Neuronal stem cell (in vitro differentiated cells): ENCODE measurements around the gene KHDC3L. TPM values are rescaled to one million over a fixed set of nuclear protein-coding genes. Genes with fewer than 3 reads are reported as not detected.

Source experiments
- DNase-seq: peaks from one replicate; pipeline ENCODE4 v3.0.0-alpha.2; 2013; ENCODE audit warnings: low spot score
- H2AFZ ChIP-seq: one replicate; pipeline ENCODE4 v1.6.1; 2013; ENCODE audit warnings: mild to moderate bottlenecking, low read length, inconsistent platforms
- H2AK5ac ChIP-seq: 2 replicates; pipeline ENCODE4 v1.6.1; 2013; ENCODE audit warnings: low read depth, mild to moderate bottlenecking, inconsistent platforms, low read length, moderate library complexity, mixed read lengths
- H2BK120ac ChIP-seq: 2 replicates; pipeline ENCODE4 v1.6.1; 2013; ENCODE audit warnings: low read depth, mild to moderate bottlenecking, inconsistent platforms, low read length, moderate library complexity, mixed read lengths
- H2BK12ac ChIP-seq: one replicate; pipeline ENCODE4 v1.6.1; 2013; ENCODE audit warnings: low read length, inconsistent platforms
- H2BK15ac ChIP-seq: 2 replicates; pipeline ENCODE4 v1.6.1; 2013; ENCODE audit warnings: mild to moderate bottlenecking, low read length, inconsistent platforms, mixed read lengths
- H2BK5ac ChIP-seq: one replicate; pipeline ENCODE4 v1.6.1; 2013; ENCODE audit warnings: inconsistent platforms, mild to moderate bottlenecking, low read length, moderate library complexity
- H3K14ac ChIP-seq: one replicate; pipeline ENCODE4 v1.6.1; 2013; ENCODE audit warnings: low read length, inconsistent platforms
- H3K18ac ChIP-seq: 2 replicates; pipeline ENCODE4 v1.6.1; 2013; ENCODE audit warnings: low read length, inconsistent platforms
- H3K23ac ChIP-seq: 2 replicates; pipeline ENCODE4 v1.6.1; 2013; ENCODE audit warnings: low read depth, mild to moderate bottlenecking, mixed read lengths, low read length, inconsistent platforms; ENCODE audit not compliant: poor library complexity
- H3K27ac ChIP-seq: replicated peaks from 3 replicates; pipeline ENCODE4 v1.5.1; 2013; ENCODE audit warnings: low read length, inconsistent platforms
- H3K27me3 ChIP-seq, 3 experiments: 2 replicates each; pipeline ENCODE4 v1.6.1; 2013; ENCODE audit warnings: low read length in 3 of 3, mild to moderate bottlenecking in 2 of 3, inconsistent platforms in 1 of 3, low read depth in 1 of 3, mixed read lengths in 1 of 3, moderate library complexity in 1 of 3; ENCODE audit not compliant: control insufficient read depth in 3 of 3, insufficient read depth in 3 of 3
- H3K36me3 ChIP-seq, 2 donors: replicated peaks in 1 of 2; 2 replicates each; pipeline ENCODE4 v1.6.1; 2013; ENCODE audit warnings: low read length in 2 of 2; ENCODE audit not compliant: control insufficient read depth in 2 of 2, insufficient read depth in 2 of 2
- H3K4ac ChIP-seq: 2 replicates; pipeline ENCODE4 v1.6.1; 2013; ENCODE audit warnings: inconsistent platforms, mild to moderate bottlenecking, low read length, moderate library complexity
- H3K4me1 ChIP-seq, 2 donors: 1 replicate in 1 of 2; 2 replicates in 1 of 2; pipeline ENCODE4 v1.6.1; 2013; ENCODE audit warnings: low read length in 2 of 2, low read depth in 1 of 2; ENCODE audit not compliant: control insufficient read depth in 2 of 2, insufficient read depth in 1 of 2
- H3K4me2 ChIP-seq: one replicate; pipeline ENCODE4 v1.6.1; 2013; ENCODE audit warnings: mild to moderate bottlenecking, low read length, inconsistent platforms; ENCODE audit not compliant: insufficient read depth, poor library complexity, severe bottlenecking
- H3K4me3 ChIP-seq, 2 donors: 2 replicates each; pipeline ENCODE4 v1.5.1; 2013; ENCODE audit warnings: low read length in 2 of 2, mild to moderate bottlenecking in 2 of 2, inconsistent platforms in 1 of 2, moderate library complexity in 1 of 2
- H3K79me1 ChIP-seq: one replicate; pipeline ENCODE4 v1.6.1; 2013; ENCODE audit warnings: low read depth, mild to moderate bottlenecking, inconsistent platforms, low read length, moderate library complexity
- H3K9ac ChIP-seq: one replicate; pipeline ENCODE4 v1.6.1; 2013; ENCODE audit warnings: mild to moderate bottlenecking, low read depth, low read length, inconsistent platforms; ENCODE audit not compliant: poor library complexity
- H3K9me3 ChIP-seq, 2 donors: replicated peaks in 1 of 2; 2 replicates each; pipeline versions ENCODE3 to v1.6.1; 2013; ENCODE audit warnings: low read length in 2 of 2, mild to moderate bottlenecking in 2 of 2, inconsistent platforms in 1 of 2, low read depth in 1 of 2, mixed read lengths in 1 of 2, moderate library complexity in 1 of 2; ENCODE audit not compliant: control insufficient read depth in 2 of 2, insufficient read depth in 1 of 2
- H4K8ac ChIP-seq: one replicate; pipeline ENCODE4 v1.6.1; 2013; ENCODE audit warnings: low read depth, mild to moderate bottlenecking, inconsistent platforms, low read length, moderate library complexity
- H4K91ac ChIP-seq: one replicate; pipeline ENCODE4 v1.6.1; 2013; ENCODE audit warnings: low read length, low read depth, mild to moderate bottlenecking, inconsistent platforms; ENCODE audit not compliant: poor library complexity
- WGBS, 2 donors: extraction: QIAGEN DNeasy Blood & Tissue Kit; methylation state at CpG; one replicate each; pipeline ENCODE4 v1.1.7; 2013; ENCODE audit warnings: missing lambda C conversion rate in 2 of 2, mixed read lengths in 1 of 2; ENCODE audit not compliant: insufficient read length in 2 of 2, insufficient replicate concordance in 1 of 2; ENCODE audit errors: extremely low coverage in 2 of 2; 5-methylcytosine and 5-hydroxymethylcytosine counted together
- polyA plus RNA-seq, 2 experiments: library from polyadenylated mRNA; stranded (reverse); fragments of 200-250 nt; gene quantifications; one replicate each; pipeline ENCODE4 v1.2.3, GENCODE V29; 2013

The KHDC3L gene
- 0.18 TPM for polyA plus RNA-seq (2013, experiment 1 of 2)
- 0.18 TPM for polyA plus RNA-seq (2013, experiment 2 of 2)

GRCh38 chr6:73362358-73362757 is at the start of gene KHDC3L:
Gene KHDC3L, plus strand, starts transcription at chr6:73362658. Its CDS starts 72 bp downstream, at chr6:73362730.
- Histone ChIP-seq H3K23ac (no peak within 1 kb of the TSS), H3K14ac (no peak within 1 kb of the TSS), H3K9ac (no peak within 1 kb of the TSS), H3K4me1 (no peaks in the 10 kb centered on the region), H4K91ac (no peak within 1 kb of the TSS), H2BK120ac (no peak within 1 kb of the TSS), H3K4ac (no peak within 1 kb of the TSS), H3K4me3 (no peak within 1 kb of the TSS), H2BK5ac (no peak within 1 kb of the TSS), H2AK5ac (peak within 1 kb of the TSS; percentile 42), H3K27ac (no peak within 1 kb of the TSS), H4K8ac (no peak within 1 kb of the TSS), H2BK12ac (no peak within 1 kb of the TSS), H3K79me1 (no peaks in the 10 kb centered on the region), H3K18ac (no peak within 1 kb of the TSS), H2BK15ac (no peak within 1 kb of the TSS), H3K36me3 (no peaks in the 10 kb centered on the region), H2AFZ (no peak within 1 kb of the TSS), H3K4me2 (no peak within 1 kb of the TSS), H3K9me3 (no peaks in the 10 kb centered on the region), H3K27me3 (no peaks in the 10 kb centered on the region)
- no CpG with 5 or more reads among the region's 23 CpGs for WGBS, 2 donors
- DNase-seq = no peak

- no CpG with 5 or more reads among the region's 61 CpGs for WGBS, 2 donors
- Histone ChIP-seq H3K4me1 (no peaks in the 10 kb centered on the region), H3K79me1 (no peaks in the 10 kb centered on the region), H3K23ac (no peak overlapping the region), H3K27me3 (peaks cover 0 to 4% (median 0%) of the 10 kb centered on the region in 3 experiments), H3K9ac (no peak overlapping the region), H3K4ac (no peak overlapping the region), H3K4me2 (no peak overlapping the region), H3K4me3 (no peak overlapping the region), H2AFZ (no peak overlapping the region), H2BK15ac (no peak overlapping the region), H2AK5ac (no peak overlapping the region), H3K27ac (no peak overlapping the region), H4K91ac (no peak overlapping the region), H2BK5ac (no peak overlapping the region), H2BK12ac (no peak overlapping the region), H2BK120ac (no peak overlapping the region), H4K8ac (no peak overlapping the region), H3K18ac (no peak overlapping the region), H3K36me3 (no peaks in the 10 kb centered on the region), H3K14ac (peak overlapping the region; percentile 94), H3K9me3 (peaks cover 1 to 5% of the 10 kb centered on the region in 2 donors)
- no peak for DNase-seq
Observed at GRCh38 chr6:73314577-73315492, 47.6 kb upstream of the KHDC3L start.

- Histone ChIP-seq H2BK120ac (no peak overlapping the region), H2BK5ac (no peak overlapping the region), H3K36me3 (no peaks in the 10 kb centered on the region), H3K27me3 (no peaks in the 10 kb centered on the region), H3K79me1 (no peaks in the 10 kb centered on the region), H4K91ac (no peak overlapping the region), H2AFZ (no peak overlapping the region), H2AK5ac (no peak overlapping the region), H4K8ac (no peak overlapping the region), H2BK12ac (no peak overlapping the region), H2BK15ac (no peak overlapping the region), H3K4me1 (no peaks in the 10 kb centered on the region), H3K9me3 (no peaks in the 10 kb centered on the region), H3K27ac (no peak overlapping the region), H3K4me2 (no peak overlapping the region), H3K14ac (no peak overlapping the region), H3K23ac (no peak overlapping the region), H3K9ac (no peak overlapping the region), H3K18ac (no peak overlapping the region), H3K4ac (no peak overlapping the region), H3K4me3 (no peak overlapping the region)
- DNase-seq = no peak
- WGBS, 2 donors = no CpG with 5 or more reads among the region's 2 CpGs
Observed at GRCh38 chr6:73323323-73323722, 39.1 kb upstream of the KHDC3L start.

GRCh38 chr6:73325656-73326055 is 36.8 kb upstream of the KHDC3L start:
- Histone ChIP-seq H4K8ac (no peak overlapping the region), H3K4ac (no peak overlapping the region)

More at GRCh38 chr6:73325656-73326055, 36.8 kb upstream of the KHDC3L start:
- no peak overlapping the region for H2BK120ac ChIP-seq
- H3K27me3 ChIP-seq = no peaks in the 10 kb centered on the region
- H4K91ac ChIP-seq = no peak overlapping the region
- H3K4me1 ChIP-seq = no peaks in the 10 kb centered on the region
- no peak overlapping the region for H3K9ac ChIP-seq
- H3K9me3 ChIP-seq = no peaks in the 10 kb centered on the region
- H3K14ac ChIP-seq = no peak overlapping the region
- no peak overlapping the region for H2BK5ac ChIP-seq
- no peak overlapping the region for H3K27ac ChIP-seq
- no peak overlapping the region for H3K4me2 ChIP-seq
- no peak for DNase-seq
- H3K36me3 ChIP-seq = no peaks in the 10 kb centered on the region
- no peak overlapping the region for H3K18ac ChIP-seq
- H3K23ac ChIP-seq = no peak overlapping the region
- no peak overlapping the region for H2AK5ac ChIP-seq
- no peak overlapping the region for H2BK15ac ChIP-seq
- no CpG with 5 or more reads among the region's 3 CpGs for WGBS, 2 donors
- no peak overlapping the region for H3K4me3 ChIP-seq
- H3K79me1 ChIP-seq = no peaks in the 10 kb centered on the region
- H2BK12ac ChIP-seq = no peak overlapping the region
- no peak overlapping the region for H2AFZ ChIP-seq
